OCI-LY7 (cell line): Measurements from ENCODE around the gene ZNF474.

Source experiments
- EZH2phosphoT487 ChIP-seq: fragments of 200-600 bp; sonication (generic); IDR thresholded peaks from 2 replicates; pipeline ENCODE4 v1.6.1; 2018; ENCODE audit warnings: low read depth, borderline replicate concordance, mild to moderate bottlenecking, mixed run types, antibody characterized with exemption, low read length, moderate library complexity, mixed read lengths
- TF ChIP-seq, protein P1 (sequence below): fragments of 200-600 bp; sonication (generic); conservative IDR thresholded peaks from 2 replicates; pipeline ENCODE4 v1.5.1; 2014; ENCODE audit warnings: mild to moderate bottlenecking, antibody characterized with exemption, low read length, moderate library complexity, mixed read lengths

DNA sequence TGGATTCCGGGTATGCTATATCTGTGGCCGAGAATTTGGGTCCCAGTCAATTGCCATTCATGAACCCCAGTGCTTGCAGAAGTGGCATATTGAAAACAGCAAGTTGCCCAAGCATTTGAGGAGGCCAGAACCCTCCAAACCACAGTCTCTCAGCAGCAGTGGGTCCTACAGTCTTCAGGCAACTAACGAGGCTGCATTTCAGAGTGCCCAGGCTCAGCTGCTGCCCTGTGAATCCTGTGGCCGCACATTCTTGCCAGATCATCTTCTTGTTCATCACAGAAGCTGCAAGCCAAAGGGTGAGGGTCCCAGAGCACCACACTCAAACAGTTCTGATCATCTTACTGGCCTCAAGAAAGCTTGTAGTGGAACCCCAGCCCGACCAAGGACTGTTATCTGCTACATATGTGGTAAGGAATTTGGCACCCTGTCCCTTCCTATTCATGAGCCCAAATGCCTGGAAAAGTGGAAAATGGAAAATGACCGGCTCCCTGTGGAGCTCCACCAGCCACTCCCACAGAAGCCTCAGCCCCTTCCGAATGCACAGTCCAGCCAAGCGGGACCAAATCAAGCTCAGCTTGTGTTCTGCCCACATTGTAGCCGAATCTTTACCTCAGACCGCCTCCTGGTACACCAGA, 23.0 kb downstream of the ZNF474 start:
- TF ChIP-seq, protein P1, sequence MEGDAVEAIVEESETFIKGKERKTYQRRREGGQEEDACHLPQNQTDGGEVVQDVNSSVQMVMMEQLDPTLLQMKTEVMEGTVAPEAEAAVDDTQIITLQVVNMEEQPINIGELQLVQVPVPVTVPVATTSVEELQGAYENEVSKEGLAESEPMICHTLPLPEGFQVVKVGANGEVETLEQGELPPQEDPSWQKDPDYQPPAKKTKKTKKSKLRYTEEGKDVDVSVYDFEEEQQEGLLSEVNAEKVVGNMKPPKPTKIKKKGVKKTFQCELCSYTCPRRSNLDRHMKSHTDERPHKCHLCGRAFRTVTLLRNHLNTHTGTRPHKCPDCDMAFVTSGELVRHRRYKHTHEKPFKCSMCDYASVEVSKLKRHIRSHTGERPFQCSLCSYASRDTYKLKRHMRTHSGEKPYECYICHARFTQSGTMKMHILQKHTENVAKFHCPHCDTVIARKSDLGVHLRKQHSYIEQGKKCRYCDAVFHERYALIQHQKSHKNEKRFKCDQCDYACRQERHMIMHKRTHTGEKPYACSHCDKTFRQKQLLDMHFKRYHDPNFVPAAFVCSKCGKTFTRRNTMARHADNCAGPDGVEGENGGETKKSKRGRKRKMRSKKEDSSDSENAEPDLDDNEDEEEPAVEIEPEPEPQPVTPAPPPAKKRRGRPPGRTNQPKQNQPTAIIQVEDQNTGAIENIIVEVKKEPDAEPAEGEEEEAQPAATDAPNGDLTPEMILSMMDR = no peak
- TF ChIP-seq EZH2phosphoT487 = no peak
